CD4-positive, CD25-positive, alpha-beta regulatory T cell (primary cell): ENCODE results near the gene TNS1. TPM values are rescaled to one million over a fixed set of nuclear protein-coding genes. Genes with fewer than 3 reads are reported as not detected.
"Not testable (repeated sequence)": the region's sequence is repeated elsewhere in the genome, so short reads cannot be mapped to it uniquely, and the experiment has no call there.

ENCODE experiments used
- ATAC-seq, 2 donors: fragments of 150-1000 bp; cut with Tn5 transposase; one replicate each; pipeline ENCODE4 v1.10.0; 2021; ENCODE audit warnings: low read depth in 2 of 2, moderate number of reproducible peaks in 2 of 2, moderate library complexity in 1 of 2
- DNase-seq, 3 donors: peaks; one replicate each; pipeline versions ENCODE4 v3.0.0 to v3.0.0-alpha.2; 2012 to 2022; ENCODE audit warnings: mixed read lengths in 1 of 3
- H3K27ac ChIP-seq: one replicate; pipeline ENCODE4 v1.7.0; 2013; ENCODE audit warnings: mild to moderate bottlenecking, low read length; ENCODE audit not compliant: insufficient read depth, poor library complexity, severe bottlenecking
- H3K27me3 ChIP-seq: one replicate; pipeline ENCODE4 v1.7.0; 2013; ENCODE audit warnings: low read length; ENCODE audit not compliant: control insufficient read depth, insufficient read depth
- H3K36me3 ChIP-seq: one replicate; pipeline ENCODE4 v1.7.0; 2013; ENCODE audit warnings: mild to moderate bottlenecking, low read length, moderate library complexity; ENCODE audit not compliant: control insufficient read depth, insufficient read depth
- H3K4me1 ChIP-seq: 2 replicates; pipeline ENCODE4 v1.7.0; 2013; ENCODE audit warnings: mild to moderate bottlenecking, low read length; ENCODE audit not compliant: insufficient read depth, control insufficient read depth, poor library complexity, severe bottlenecking
- H3K4me3 ChIP-seq: one replicate; pipeline ENCODE4 v1.7.0; 2013; ENCODE audit warnings: low read depth, mild to moderate bottlenecking, low read length, moderate library complexity
- H3K9me3 ChIP-seq, 2 experiments: 1 replicate in 1 of 2; 2 replicates in 1 of 2; pipeline ENCODE4 v1.7.0; 2013; ENCODE audit warnings: low read length in 2 of 2, mild to moderate bottlenecking in 1 of 2, moderate library complexity in 1 of 2; ENCODE audit not compliant: control insufficient read depth in 2 of 2
- H3K27ac Mint-ChIP-seq, 3 donors: one replicate each; pipeline ENCODE4 v1.8.0; 2020 to 2022; ENCODE audit warnings: mild to moderate bottlenecking in 3 of 3, mixed read lengths in 3 of 3, moderate library complexity in 2 of 3
- H3K27me3 Mint-ChIP-seq: one replicate; pipeline ENCODE4 v1.8.0; 2022; ENCODE audit warnings: mild to moderate bottlenecking, mixed read lengths
- H3K36me3 Mint-ChIP-seq: one replicate; pipeline ENCODE4 v1.8.0; 2020; ENCODE audit warnings: mixed read lengths
- H3K4me1 Mint-ChIP-seq, 4 donors: one replicate each; pipeline ENCODE4 v1.8.0; 2020 to 2022; ENCODE audit warnings: mixed read lengths in 4 of 4, mild to moderate bottlenecking in 1 of 4
- H3K4me3 Mint-ChIP-seq, 4 donors: one replicate each; pipeline ENCODE4 v1.8.0; 2020 to 2022; ENCODE audit warnings: mild to moderate bottlenecking in 4 of 4, mixed read lengths in 4 of 4, moderate library complexity in 3 of 4
- H3K9me3 Mint-ChIP-seq, 7 donors: one replicate each; pipeline ENCODE4 v1.8.0; 2020 to 2022; ENCODE audit warnings: mixed read lengths in 7 of 7, mild to moderate bottlenecking in 3 of 7, moderate library complexity in 2 of 7
- polyA plus RNA-seq, 4 donors: library from polyadenylated mRNA; unstranded; fragments of 300-500 nt; fragmentation: Illumina TruSeq; gene quantifications; one replicate each; pipeline ENCODE4 v1.2.3, GENCODE V29; 2021
- total RNA-seq: library from RNA; stranded (reverse); gene quantifications from one replicate; pipeline ENCODE4 v1.2.3, GENCODE V29; 2022

Gene TNS1
- total RNA-seq, result 0.49 TPM
- not detected for polyA plus RNA-seq

GRCh38 chr2:218002845-218003180 lies at the start of gene TNS1:
TNS1 (minus strand) TSS chr2:218002995; CDS start chr2:218002872, 123 bp downstream.
- Mint-ChIP-seq H3K4me3 (no peak within 1 kb of the TSS), H3K4me1 (no peaks in the 10 kb centered on the region), H3K27ac (no peak within 1 kb of the TSS), H3K27me3 (peaks cover 10% of the 10 kb centered on the region), H3K36me3 (no peaks in the 10 kb centered on the region), H3K9me3 (peaks cover 0 to 2% (median 0%) of the 10 kb centered on the region in 7 donors)
- DNase-seq, result no peak
- Histone ChIP-seq H3K9me3 (no peaks in the 10 kb centered on the region), H3K4me1 (no peaks in the 10 kb centered on the region), H3K4me3 (no peak within 1 kb of the TSS), H3K27ac (no peak within 1 kb of the TSS), H3K36me3 (no peaks in the 10 kb centered on the region), H3K27me3 (no peaks in the 10 kb centered on the region)
- ATAC-seq, result no peak

GRCh38 chr2:218051903-218052302 lies 49.1 kb upstream of the TNS1 start:
- Histone ChIP-seq H3K27ac (no peak overlapping the region), H3K27me3 (peaks cover 10% of the 10 kb centered on the region), H3K4me3 (no peak overlapping the region), H3K9me3 (peaks cover 6% of the 10 kb centered on the region in 2 experiments), H3K4me1 (no peaks in the 10 kb centered on the region), H3K36me3 (no peaks in the 10 kb centered on the region)
- DNase-seq (no peak), ATAC-seq (no peak)
- peaks cover 29% of the 10 kb centered on the region for H3K27me3 Mint-ChIP-seq
- no peak overlapping the region for H3K4me3 Mint-ChIP-seq
- H3K27ac Mint-ChIP-seq, result no peak overlapping the region
- peaks cover 0 to 18% (median 2%) of the 10 kb centered on the region in 7 donors for H3K9me3 Mint-ChIP-seq
- peaks cover 8% of the 10 kb centered on the region for H3K36me3 Mint-ChIP-seq
- no peaks in the 10 kb centered on the region for H3K4me1 Mint-ChIP-seq

DNA sequence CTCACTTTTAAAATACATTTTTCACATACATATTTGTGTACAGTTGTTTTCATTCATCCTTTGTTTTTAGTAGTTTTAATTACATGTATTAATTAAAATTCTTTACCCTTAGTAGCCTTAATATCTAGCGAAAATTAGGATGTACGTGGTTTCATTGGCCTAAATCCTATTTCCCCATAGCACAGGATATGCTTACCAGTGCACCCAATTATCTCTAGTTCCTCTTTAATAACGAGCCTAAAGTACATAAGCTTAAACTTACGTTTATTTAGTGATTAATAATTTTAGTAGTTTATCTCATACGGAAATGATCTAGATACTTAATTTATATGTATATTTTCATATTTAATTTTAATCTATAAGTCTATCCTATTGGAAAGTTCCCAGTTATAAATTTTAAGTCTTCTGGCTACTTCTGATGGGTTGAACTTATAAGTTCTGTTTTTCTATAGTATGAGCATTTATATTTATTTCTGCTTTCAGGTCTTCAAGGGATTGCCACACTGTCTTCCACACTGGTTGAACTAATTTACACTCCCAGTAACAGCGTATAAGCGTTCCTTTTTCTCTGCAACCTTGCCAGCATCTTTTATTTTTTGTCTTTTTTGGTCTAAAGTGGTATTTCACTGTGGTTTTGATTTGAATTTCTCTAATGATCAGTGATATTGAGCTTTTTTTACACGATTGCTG lies 44.9 kb upstream of the TNS1 start:
- Mint-ChIP-seq H3K4me3 (no peak overlapping the region), H3K4me1 (no peaks in the 10 kb centered on the region), H3K36me3 (peaks cover 5% of the 10 kb centered on the region), H3K27me3 (peaks cover 34% of the 10 kb centered on the region), H3K9me3 (peaks cover 0 to 26% (median 7%) of the 10 kb centered on the region in 7 donors), H3K27ac (no peak overlapping the region)
- Histone ChIP-seq H3K27ac (no peak overlapping the region), H3K4me1 (no peaks in the 10 kb centered on the region), H3K36me3 (no peaks in the 10 kb centered on the region), H3K27me3 (peaks cover 6% of the 10 kb centered on the region), H3K9me3 (peaks cover 6% of the 10 kb centered on the region in 2 experiments), H3K4me3 (no peak overlapping the region)
- ATAC-seq (no peak), DNase-seq (no peak)

DNA sequence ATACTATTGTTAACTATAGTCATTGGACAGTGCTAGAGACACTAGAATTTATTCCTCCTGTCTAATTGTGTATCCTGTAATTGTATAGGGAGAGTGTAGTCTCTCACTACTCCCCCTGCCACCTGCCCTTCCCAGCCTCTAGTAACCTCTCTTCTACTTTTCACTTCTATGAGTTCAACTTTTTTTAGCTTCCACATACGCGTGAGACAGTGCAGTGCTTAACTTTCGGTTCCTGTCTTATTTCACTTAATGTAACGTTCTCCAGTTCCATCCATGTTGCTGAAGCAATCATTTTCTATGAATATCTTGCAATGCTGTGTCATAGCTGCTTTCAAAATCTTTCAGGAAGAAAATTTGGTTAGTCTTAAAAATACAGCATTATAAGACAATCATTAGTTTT lies 43.4 kb upstream of the TNS1 start:
- H3K27ac Mint-ChIP-seq, result no peak overlapping the region
- Histone ChIP-seq H3K27ac (no peak overlapping the region), H3K36me3 (no peaks in the 10 kb centered on the region), H3K4me3 (no peak overlapping the region), H3K27me3 (peaks cover 6% of the 10 kb centered on the region), H3K9me3 (peaks cover 6% of the 10 kb centered on the region in 2 experiments), H3K4me1 (no peaks in the 10 kb centered on the region)
- DNase-seq (no peak), ATAC-seq (no peak)
- peaks cover 0 to 4% (median 0%) of the 10 kb centered on the region in 4 donors for H3K4me1 Mint-ChIP-seq
- H3K9me3 Mint-ChIP-seq, result peaks cover 0 to 25% (median 5%) of the 10 kb centered on the region in 7 donors
- H3K36me3 Mint-ChIP-seq, result peaks cover 5% of the 10 kb centered on the region
- H3K4me3 Mint-ChIP-seq, result no peak overlapping the region
- peaks cover 27% of the 10 kb centered on the region for H3K27me3 Mint-ChIP-seq

GRCh38 chr2:218044599-218044998 lies 41.8 kb upstream of the TNS1 start:
- not testable (repeated sequence) for H3K27me3 ChIP-seq, H3K4me3 ChIP-seq, H3K9me3 ChIP-seq, DNase-seq, H3K27ac ChIP-seq, H3K4me1 Mint-ChIP-seq, H3K4me1 ChIP-seq, H3K27ac Mint-ChIP-seq, ATAC-seq, H3K36me3 ChIP-seq, H3K4me3 Mint-ChIP-seq, H3K36me3 Mint-ChIP-seq
- Mint-ChIP-seq H3K27me3 (peaks cover 20% of the 10 kb centered on the region), H3K9me3 (peaks cover 0 to 15% (median 5%) of the 10 kb centered on the region in 7 donors)

GRCh38 chr2:218043701-218044109 lies 40.9 kb upstream of the TNS1 start:
- H3K27ac Mint-ChIP-seq, result no peak overlapping the region
- DNase-seq, result no peak
- no peak overlapping the region for H3K4me3 Mint-ChIP-seq
- H3K4me1 Mint-ChIP-seq, result peaks cover 0 to 6% (median 2%) of the 10 kb centered on the region in 4 donors
- no peak overlapping the region for H3K27ac ChIP-seq
- no peak for ATAC-seq
- no peak overlapping the region for H3K4me3 ChIP-seq
- peaks cover 0 to 8% (median 5%) of the 10 kb centered on the region in 7 donors for H3K9me3 Mint-ChIP-seq
- no peaks in the 10 kb centered on the region for H3K36me3 Mint-ChIP-seq
- H3K27me3 Mint-ChIP-seq, result peaks cover 25% of the 10 kb centered on the region
- peaks cover 3% of the 10 kb centered on the region for H3K27me3 ChIP-seq
- H3K9me3 ChIP-seq, result no peaks in the 10 kb centered on the region
- no peaks in the 10 kb centered on the region for H3K36me3 ChIP-seq
- no peaks in the 10 kb centered on the region for H3K4me1 ChIP-seq

DNA sequence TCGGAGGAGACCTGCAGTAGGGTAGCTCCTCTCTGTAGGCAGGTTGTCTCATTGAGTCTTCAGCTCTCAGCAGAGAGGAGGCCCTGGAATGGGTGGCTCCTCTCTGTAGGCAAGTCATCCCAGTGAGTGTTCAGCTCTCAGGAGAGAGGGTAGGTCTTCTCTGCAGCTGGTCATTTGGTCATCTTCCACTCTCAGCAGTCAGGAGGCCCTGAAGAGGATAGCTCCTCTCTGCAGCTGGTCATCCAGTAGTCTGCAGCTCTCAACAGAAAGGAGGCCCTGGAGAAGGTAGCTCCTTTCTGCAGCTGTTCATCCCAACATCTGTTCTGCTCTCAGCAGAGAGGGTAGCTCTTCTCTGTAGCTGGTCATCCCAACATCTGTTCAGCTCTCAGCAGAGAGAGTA lies 40.3 kb upstream of the TNS1 start:
- Histone ChIP-seq H3K27me3 (peaks cover 3% of the 10 kb centered on the region), H3K9me3 (no peaks in the 10 kb centered on the region), H3K27ac (no peak overlapping the region), H3K4me3 (no peak overlapping the region), H3K4me1 (no peaks in the 10 kb centered on the region), H3K36me3 (no peaks in the 10 kb centered on the region)
- Mint-ChIP-seq H3K4me3 (no peak overlapping the region), H3K9me3 (peaks cover 0 to 8% (median 5%) of the 10 kb centered on the region in 7 donors), H3K27ac (no peak overlapping the region), H3K36me3 (no peaks in the 10 kb centered on the region), H3K27me3 (peaks cover 28% of the 10 kb centered on the region), H3K4me1 (peaks cover 0 to 6% (median 2%) of the 10 kb centered on the region in 4 donors)
- ATAC-seq, result no peak
- DNase-seq, result no peak
